ENCODE results near the gene CREB1.
"Not testable (repeated sequence)": the region's sequence is repeated elsewhere in the genome, so short reads cannot be mapped to it uniquely, and the experiment has no call there.

The CREB1 gene

DNA sequence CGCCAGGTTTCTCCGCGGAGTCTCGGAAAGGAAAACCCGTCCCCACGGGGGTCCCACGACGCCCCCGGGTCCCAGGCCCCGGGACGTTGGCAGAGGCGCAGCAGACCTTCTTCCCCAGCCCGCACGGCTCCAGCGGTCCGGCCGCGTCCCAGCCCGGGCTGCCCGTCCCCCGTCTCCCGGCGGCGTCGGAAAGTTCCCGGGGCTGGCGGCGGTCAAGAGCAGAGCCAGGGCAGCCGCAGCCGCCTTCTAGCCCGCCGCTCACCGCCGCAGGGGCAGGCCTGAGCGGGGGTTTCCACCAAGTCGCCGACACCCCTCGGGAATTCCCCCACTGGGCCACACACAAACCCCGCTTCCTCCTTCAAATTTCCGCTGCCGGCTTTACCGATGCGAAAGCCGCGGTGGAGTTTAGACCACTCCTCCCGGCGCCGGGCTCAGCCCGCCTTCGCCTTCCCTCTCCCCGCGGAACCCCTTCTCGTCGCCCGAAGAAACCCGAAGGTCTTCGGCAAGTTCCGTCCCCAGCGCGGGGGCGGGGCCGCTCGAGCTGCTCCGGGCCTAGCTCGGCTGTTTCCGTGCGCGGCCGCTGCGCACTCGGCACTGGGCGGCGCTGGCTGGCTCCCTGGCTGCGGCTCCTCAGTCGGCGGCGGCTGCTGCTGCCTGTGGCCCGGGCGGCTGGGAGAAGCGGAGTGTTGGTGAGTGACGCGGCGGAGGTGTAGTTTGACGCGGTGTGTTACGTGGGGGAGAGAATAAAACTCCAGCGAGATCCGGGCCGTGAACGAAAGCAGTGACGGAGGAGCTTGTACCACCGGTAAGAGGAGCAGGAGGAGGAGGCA is at the start of gene CREB1:
Gene CREB1, plus strand, starts transcription at position 633 of the 830 bp plus-strand sequence. CDS start 25,674 bp downstream, outside the sequence.
- DNase-seq, result peak; percentile 100

- DNase-seq, result no peak
Observed at GRCh38 chr2:207480521-207481040, 49.2 kb upstream of the CREB1 start.

GRCh38 chr2:207481924-207482323 is 47.8 kb upstream of the CREB1 start:
- no peak for DNase-seq

DNA sequence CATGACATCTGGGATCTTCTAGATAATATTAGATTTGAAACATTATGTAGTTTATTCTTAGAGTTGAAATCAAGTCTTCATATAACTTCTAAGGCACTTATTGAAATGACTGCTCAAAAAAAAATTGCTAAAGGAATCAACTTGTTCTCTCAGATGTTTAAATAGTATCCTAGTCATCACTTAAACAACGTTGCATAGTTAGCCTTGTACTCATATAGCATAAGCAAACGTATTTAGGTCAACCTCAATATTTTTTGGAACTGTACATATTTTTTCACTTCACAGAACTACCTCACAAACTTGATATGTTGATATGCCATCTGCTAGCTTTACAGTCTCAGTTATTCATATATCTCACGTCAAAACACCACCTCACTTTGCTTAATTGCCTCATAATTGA is 47.1 kb upstream of the CREB1 start:
- no peak for DNase-seq

DNA sequence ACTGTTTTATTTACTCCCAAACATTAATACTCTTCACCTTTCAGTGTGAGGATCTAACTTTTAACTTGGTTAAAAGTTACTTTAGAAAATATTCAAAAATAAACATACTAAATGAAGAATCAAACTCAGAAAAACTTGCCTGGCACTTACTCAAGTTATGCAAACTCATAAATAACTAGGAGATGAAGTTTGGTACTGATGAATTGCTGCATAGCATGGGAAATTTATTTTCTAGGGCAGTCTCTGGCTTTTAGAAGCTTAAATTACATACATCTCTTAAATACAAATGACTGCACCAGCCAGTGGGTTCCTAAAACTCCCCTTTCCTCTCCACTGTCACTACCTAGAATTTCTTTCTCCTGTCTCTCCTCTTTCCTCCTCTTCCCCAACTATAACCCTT is 46.7 kb upstream of the CREB1 start:
- no peak for DNase-seq

GRCh38 chr2:207483477-207483876 is 46.3 kb upstream of the CREB1 start:
- no peak for DNase-seq

DNA sequence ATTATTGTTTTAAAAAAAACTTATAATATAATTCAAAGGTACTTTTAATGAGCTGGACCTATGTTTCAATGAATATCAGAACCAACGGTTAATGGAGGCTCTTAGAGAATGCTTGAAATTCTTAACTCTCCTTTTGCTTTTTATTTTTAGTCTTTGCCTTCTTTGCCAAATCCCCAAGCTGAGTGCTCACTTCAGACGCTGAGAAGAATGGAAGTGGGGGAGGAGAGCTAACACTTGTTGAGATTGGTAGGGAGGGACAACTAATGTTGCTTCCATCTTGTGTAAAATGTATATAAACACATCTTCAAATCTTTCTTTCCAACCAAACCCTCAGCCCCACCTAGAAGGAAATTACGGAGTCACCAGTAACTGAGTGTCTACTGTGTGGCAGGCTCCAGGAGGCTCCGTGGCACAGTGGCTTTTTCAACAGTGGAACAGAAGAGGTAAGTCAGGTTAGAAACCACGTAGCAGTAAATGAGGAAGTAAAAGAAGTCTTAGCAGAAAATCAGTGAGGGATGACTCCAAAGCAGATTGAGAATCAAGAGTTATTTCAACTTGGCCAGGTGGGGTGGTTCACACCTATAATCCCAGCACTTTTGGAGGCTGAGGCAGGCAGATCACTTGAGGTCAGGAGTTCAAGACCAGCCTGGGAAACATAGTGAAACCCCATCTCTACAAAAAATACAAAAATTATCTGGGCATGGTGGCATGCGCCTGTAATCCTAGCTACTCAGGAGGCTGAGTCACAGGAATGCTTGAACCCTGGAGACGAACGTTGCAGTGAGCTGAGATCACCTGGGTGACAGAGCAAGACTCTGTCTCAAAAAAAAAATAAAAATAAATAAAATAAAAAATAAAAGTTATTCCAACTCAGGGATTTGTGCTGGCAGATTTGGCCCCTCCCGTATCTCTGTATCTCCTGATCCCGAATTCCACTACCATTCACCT is 45.0 kb upstream of the CREB1 start:
- DNase-seq, result no peak

DNA sequence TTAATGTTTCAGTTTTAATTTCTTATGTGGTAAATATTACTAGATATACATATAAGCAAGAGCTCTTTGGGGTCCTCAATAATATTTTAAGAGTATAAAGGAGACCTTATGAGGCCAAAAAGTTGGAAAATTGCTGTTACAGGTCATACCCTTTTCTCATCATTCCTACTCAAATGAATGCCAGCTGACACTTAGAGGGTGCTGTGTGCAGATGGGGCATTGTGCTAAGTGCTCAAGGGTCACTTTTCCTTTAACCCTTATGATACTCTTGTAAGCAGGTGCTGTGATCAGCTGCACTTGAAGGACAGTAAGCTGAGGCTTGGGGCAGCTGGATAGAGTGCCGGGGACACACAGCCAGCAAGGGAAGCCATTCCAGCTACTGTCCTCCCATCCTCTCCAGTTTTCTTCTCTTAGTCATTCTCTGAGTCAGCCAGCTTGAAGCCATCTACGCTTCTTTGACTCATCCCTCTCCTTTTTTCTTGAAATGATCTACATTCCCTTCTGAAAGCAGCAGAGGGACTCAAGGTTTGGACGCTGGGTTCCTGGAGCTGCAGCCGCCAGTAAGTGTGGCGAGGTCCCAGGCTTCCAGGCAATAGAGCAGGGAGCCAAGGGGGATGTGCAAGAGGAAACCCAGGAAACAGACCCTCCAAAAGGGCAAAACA is 42.0 kb upstream of the CREB1 start:
- DNase-seq, result no peak

DNA sequence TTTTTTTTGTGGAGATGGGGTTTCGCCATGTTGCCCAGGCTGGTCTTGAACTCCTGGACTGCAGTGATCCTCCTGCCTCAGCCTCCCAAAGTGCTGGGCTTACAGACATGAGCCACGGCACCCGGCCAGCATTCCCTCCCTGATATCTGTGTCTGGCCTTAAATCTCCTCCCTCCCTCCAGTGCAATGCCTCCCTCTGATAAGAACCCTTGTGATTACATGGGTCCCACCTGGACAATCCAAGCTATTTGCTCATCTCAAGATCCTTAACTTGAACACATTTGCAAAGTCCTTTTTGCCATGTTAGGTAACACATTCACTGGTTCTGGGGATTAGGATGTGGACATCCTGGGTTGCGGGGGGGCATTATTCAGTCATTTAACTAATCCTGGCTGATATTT is 40.5 kb upstream of the CREB1 start:
- DNase-seq, result no peak

DNA sequence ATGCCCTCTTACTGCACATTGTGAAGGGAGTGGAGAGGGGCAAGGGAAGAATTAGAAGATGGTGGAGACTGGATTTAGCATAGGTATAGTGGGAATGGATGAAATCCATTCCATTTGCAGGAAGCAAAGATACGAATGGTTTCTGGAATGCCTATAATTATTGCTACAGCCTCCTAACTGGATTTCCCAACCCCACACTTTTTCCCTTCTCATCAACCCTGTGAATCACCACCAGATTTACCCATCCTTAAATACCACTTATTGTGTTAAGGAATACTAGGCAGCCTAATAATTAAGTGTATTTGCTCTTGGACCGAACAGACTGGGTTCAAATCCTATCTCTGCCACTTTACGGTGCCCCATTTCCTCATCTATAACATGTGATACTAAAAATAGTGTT is 39.3 kb upstream of the CREB1 start:
- no peak for DNase-seq

DNA sequence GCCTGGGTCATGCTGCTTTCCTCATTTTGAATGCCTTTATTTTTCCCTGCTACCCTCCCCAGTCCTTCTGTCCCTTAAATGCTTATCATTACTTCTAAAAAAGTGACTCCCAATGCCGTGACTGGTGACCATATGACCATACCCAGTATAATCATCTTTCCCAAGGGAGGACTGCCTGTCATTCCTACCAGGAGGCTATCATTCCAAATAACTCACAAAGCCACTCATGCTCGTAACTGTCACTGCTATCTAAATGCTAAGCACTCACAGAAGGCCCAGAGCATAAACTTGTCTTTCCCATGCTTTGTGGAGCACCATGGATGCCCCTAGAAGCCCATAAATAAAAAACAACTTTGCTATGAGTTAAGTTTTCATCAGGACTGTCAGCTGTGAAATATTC is 38.7 kb upstream of the CREB1 start:
- no peak for DNase-seq

DNA sequence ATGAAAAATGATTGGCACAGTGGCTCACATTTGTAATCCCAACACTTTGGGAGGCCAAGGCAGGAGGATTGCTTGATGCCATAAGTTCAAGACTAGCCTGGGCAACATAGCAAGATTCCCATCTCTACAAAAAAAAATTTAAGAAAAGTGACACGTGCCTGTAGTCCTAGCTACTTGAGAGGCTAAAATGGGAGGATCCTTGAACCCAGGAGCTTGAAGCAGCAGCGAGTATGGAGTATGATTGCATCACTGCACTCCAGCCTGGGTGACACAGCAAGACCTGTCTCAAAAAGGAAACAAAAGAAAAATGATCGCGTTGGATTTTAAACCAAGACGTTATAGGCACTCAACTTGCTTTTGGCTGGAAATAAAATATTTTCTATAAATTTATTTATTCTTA is 37.8 kb upstream of the CREB1 start:
- DNase-seq, result no peak

- no peak for DNase-seq
Observed at GRCh38 chr2:207492461-207492860, 37.3 kb upstream of the CREB1 start.

GRCh38 chr2:207494137-207494536 is 35.6 kb upstream of the CREB1 start:
- no peak for DNase-seq

GRCh38 chr2:207496936-207497335 is 32.8 kb upstream of the CREB1 start:
- DNase-seq, result not testable (repeated sequence)

- DNase-seq, result no peak
Observed at GRCh38 chr2:207497596-207497995, 32.2 kb upstream of the CREB1 start.

DNA sequence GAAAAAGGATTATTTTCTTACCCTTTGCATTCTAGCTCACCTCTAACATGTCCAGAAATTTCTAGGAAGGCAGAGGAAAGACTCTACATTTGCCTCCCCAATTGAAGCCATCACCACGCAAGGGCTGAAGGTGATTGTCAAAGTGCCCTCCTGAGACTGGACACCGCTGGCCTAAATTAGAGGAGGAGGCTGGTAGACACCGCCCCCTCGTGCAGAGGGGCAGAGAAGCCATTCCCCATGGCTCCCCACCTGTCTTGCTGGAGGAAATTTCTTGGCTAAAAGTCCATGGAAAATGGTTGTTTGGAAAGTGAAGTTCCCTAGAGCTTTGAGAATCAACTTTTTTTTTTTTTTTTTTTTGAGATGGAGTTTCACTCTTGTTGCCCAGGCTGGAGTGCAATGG is 31.3 kb upstream of the CREB1 start:
- no peak for DNase-seq

DNA sequence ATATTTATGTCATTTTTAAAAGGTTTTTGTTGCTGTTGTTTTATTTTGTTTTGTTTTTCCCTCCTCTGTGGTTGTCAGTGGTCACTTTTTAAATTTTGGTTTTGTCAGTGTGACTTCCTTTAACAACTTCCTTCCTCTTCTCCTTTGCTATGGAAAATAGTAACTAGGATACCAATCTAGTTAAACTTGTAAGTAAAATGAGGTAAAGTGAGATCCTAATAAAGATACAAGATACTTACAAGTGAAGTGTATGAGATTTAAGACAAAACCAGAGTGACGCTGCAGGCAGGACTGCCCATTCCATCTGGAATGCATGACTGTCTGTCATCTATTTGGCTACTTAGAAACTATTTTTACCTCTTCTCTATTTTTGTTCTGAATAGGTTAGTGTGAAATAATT is 30.6 kb upstream of the CREB1 start:
- DNase-seq, result no peak

GRCh38 chr2:207501802-207502576 is 27.8 kb upstream of the CREB1 start:
- DNase-seq, result no peak

DNA sequence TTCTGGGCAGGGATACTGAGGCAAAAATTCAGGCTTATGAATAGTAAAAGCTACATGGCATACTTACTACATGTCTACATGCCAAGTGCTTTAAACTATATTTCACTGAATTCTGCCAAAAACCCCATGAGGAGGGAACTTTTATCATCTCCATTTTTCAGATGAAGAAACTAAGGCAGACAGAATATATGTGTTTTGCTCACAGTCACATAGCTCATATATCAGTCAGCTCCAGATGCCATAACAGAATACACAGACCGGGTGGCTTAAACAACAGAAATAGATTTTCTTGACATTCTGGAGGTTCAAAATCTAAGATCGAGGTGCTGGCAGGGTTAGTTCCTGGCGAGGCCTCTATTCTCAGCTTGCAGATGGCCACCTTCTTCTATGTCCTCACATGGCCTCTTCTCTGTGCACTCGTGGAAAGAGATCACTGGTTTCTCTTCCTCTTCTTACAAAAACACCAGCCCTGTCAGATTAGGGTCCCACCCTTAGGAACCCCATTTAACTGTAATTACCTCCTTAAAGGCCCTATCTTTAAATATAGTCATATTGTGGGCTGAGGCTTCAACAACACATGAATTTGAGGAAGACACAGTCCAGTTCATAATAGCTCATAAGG is 27.1 kb upstream of the CREB1 start:
- no peak for DNase-seq

DNA sequence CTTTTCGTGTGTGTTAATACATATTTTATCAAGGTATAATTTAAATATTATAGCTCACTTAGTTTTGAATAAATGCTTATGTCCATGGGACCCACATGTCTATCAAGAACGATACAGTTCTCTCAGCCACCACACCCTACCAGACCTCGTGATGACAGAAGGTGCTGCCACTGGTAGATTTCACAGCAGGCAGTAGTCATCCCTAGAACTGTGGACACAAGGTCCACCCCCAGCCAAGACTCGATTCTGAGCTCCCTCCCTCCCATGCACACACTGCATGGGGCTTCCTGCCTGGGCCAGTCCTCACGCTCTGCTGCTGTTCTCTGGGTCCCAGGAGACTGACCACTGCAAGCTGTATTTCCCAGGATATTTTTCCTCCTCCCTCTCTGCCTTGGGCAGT is 26.5 kb upstream of the CREB1 start:
- no peak for DNase-seq

Measured in CD4-positive, alpha-beta T cell treated with Interleukin-17A for 1 hour (primary cell).